Upper lobe of left lung (tissue), 6 donors: ENCODE measurements around the gene SULT2B1. TPM values are rescaled to one million over a fixed set of nuclear protein-coding genes. Genes with fewer than 3 reads are reported as not detected.

ENCODE experiments used
- ATAC-seq, 2 donors: fragments of 200-7000 bp; cut with Tn5 transposase; one replicate each; pipeline ENCODE4 v1.9.1; 2022; ENCODE audit warnings: mild to moderate bottlenecking in 2 of 2, moderate library complexity in 2 of 2; ENCODE audit not compliant: low FRiP score in 2 of 2
- DNase-seq, 2 donors: peaks; one replicate each; pipeline ENCODE4 v3.0.0-alpha.2; 2019 to 2020
- H3K27ac ChIP-seq, 4 donors: fragments of 200-600 bp; sonication (generic); one replicate each; pipeline ENCODE4 v1.5.1; 2016 to 2019
- H3K27me3 ChIP-seq, 4 donors: fragments of 200-600 bp; sonication (generic); one replicate each; pipeline ENCODE4 v1.5.1; 2017 to 2019
- H3K36me3 ChIP-seq, 4 donors: fragments of 200-600 bp; sonication (generic); one replicate each; pipeline ENCODE4 v1.5.1; 2016 to 2019
- H3K4me1 ChIP-seq, 4 donors: fragments of 200-600 bp; sonication (generic); one replicate each; pipeline ENCODE4 v1.5.1; 2018 to 2019
- H3K4me3 ChIP-seq, 4 donors: fragments of 200-600 bp; sonication (generic); one replicate each; pipeline ENCODE4 v1.5.1; 2017 to 2019; ENCODE audit warnings: mild to moderate bottlenecking in 2 of 4, moderate library complexity in 1 of 4
- H3K9me3 ChIP-seq, 4 donors: fragments of 200-600 bp; sonication (generic); one replicate each; pipeline ENCODE4 v1.5.1; 2018 to 2019
- EP300 ChIP-seq, 4 donors: sonication (generic); formaldehyde crosslinking; IDR thresholded peaks; one replicate each; pipeline ENCODE4 v1.5.1; 2017; ENCODE audit warnings: antibody characterized with exemption in 4 of 4, control low read depth in 2 of 4
- POLR2A ChIP-seq, 4 donors: fragments of 450-650 bp; IDR thresholded peaks; one replicate each; pipeline ENCODE4 v1.5.1; 2016 to 2017; ENCODE audit warnings: antibody characterized with exemption in 4 of 4, mild to moderate bottlenecking in 2 of 4
- POLR2AphosphoS5 ChIP-seq, 2 donors: sonication (generic); formaldehyde crosslinking; IDR thresholded peaks; one replicate each; pipeline ENCODE4 v1.5.1; 2017; ENCODE audit warnings: antibody characterized with exemption in 2 of 2
- WGBS, 2 donors: methylation state at CpG; one replicate each; pipeline ENCODE4 v1.1.5; 2017 to 2018; 5-methylcytosine and 5-hydroxymethylcytosine counted together
- total RNA-seq, 6 donors: library from RNA; depleted of rRNA in 4 of 6; stranded (reverse); fragments of >200 nt in 4 of 6; gene quantifications; one replicate each; pipeline versions ENCODE4 v1.1.0 to v1.2.1, GENCODE V29; 2016 to 2021
- TF ChIP-seq, protein P1 (sequence below), 6 experiments: fragments of 450-650 bp in 4 of 6; fragments of 200-600 bp in 2 of 6; sonication (generic) in 2 of 6; IDR thresholded peaks; one replicate each; pipeline ENCODE4 v1.5.1; 2016 to 2019; ENCODE audit warnings: antibody characterized with exemption in 6 of 6
- donor health status: DM: no; HTN: no; CAD: no; lungs with moderate emphysema.
- donor health status: DM: no; HTN: yes; CAD: no; lungs with severe emphysema.

Gene SULT2B1
- total RNA-seq, 6 donors from 2014 or later: 10.5 to 19.6 (median 15.2) TPM

DNA sequence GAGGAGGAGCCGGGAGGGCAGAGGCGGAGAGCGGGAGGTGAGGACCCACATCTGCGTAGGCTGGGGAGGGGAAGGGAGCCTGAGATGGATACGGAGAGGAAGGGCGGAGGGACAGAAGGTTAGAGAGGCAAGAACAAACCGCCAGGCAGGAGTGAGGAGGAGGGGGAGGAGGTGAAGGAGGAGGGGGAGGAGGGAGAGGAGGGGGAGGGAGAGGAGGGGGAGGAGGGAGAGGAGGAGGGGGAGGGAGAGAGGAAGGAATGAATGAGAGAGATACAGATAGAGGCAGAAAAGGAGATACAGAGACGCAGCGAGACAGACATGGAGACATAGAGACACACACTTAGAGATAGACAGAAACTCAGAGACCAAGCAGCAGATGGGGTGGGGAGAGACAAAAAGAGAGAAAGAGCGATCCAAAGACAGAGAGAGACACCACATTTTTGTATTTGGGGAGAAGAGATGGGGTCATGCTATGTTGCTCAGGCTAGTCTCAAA is 94.8 kb downstream of the SULT2B1 start:
- DNase-seq: no peak

DNA sequence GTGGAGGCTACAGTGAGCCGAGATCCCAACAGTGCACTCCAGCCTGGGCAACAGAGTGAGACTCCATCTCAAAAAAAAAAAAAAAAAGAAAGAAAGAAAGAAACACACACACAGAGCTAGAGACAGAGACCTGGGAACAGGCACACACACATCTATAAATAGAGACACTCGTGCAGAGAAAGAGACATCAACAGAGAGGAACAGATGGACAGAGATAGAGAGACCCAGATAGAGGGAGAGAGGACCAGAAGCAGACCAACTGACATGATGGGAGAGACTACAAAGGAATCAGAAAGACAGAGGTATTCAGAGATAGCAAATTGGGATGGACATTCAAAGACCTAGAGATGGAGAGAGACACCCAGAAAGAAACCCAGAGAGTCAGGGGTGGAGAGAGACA is 96.2 kb downstream of the SULT2B1 start:
- no peak for ATAC-seq
- Histone ChIP-seq H3K9me3 (no peaks in the 10 kb centered on the region), H3K36me3 (no peaks in the 10 kb centered on the region), H3K4me1 (peaks cover 17 to 23% (median 23%) of the 10 kb centered on the region in 4 donors), H3K27me3 (no peaks in the 10 kb centered on the region), H3K27ac (no peak overlapping the region), H3K4me3 (no peak overlapping the region)
- TF ChIP-seq, protein P1, sequence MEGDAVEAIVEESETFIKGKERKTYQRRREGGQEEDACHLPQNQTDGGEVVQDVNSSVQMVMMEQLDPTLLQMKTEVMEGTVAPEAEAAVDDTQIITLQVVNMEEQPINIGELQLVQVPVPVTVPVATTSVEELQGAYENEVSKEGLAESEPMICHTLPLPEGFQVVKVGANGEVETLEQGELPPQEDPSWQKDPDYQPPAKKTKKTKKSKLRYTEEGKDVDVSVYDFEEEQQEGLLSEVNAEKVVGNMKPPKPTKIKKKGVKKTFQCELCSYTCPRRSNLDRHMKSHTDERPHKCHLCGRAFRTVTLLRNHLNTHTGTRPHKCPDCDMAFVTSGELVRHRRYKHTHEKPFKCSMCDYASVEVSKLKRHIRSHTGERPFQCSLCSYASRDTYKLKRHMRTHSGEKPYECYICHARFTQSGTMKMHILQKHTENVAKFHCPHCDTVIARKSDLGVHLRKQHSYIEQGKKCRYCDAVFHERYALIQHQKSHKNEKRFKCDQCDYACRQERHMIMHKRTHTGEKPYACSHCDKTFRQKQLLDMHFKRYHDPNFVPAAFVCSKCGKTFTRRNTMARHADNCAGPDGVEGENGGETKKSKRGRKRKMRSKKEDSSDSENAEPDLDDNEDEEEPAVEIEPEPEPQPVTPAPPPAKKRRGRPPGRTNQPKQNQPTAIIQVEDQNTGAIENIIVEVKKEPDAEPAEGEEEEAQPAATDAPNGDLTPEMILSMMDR (IDR thresholded peaks at IDR 0.05): no peak
- TF ChIP-seq EP300 (IDR thresholded peaks at IDR 0.05): no peak
- 65 to 72% methylated on average over 2 of the region's 2 CpGs for WGBS, 2 donors
- no peak for DNase-seq

More for the DNA sequence above, 94.8 kb downstream of the SULT2B1 start:
- Histone ChIP-seq H3K36me3 (no peaks in the 10 kb centered on the region), H3K27ac (peak overlapping the region; percentile 74 to 92 (median 83)), H3K9me3 (no peaks in the 10 kb centered on the region), H3K27me3 (no peaks in the 10 kb centered on the region), H3K4me1 (peaks cover 17 to 23% (median 23%) of the 10 kb centered on the region in 4 donors), H3K4me3 (peak overlapping the region in 3 of 4 donors; percentile 47 to 68 (median 50))
- 9 to 13% methylated on average over 8 to 10 of the region's 10 CpGs for WGBS, 2 donors
- no peak for ATAC-seq
- TF ChIP-seq EP300 (IDR thresholded peaks at IDR 0.05): no peak
- TF ChIP-seq, protein P1 (IDR thresholded peaks at IDR 0.05): peak in 1 of 6 experiments; percentile 4
- no peak for TF ChIP-seq POLR2AphosphoS5 (IDR thresholded peaks at IDR 0.05)
- no peak for TF ChIP-seq POLR2A (IDR thresholded peaks at IDR 0.05)

Other genes with a start within 250 kb of the SULT2B1 start
- gene EMP3, start 226.6 kb upstream of the SULT2B1 start, total RNA-seq: 100 to 1,000 TPM in 2 of 6 donors, 10 to 100 TPM in 4; 38.8 to 173 (median 75.1) TPM
- gene TMEM143, start 188.2 kb upstream of the SULT2B1 start, total RNA-seq: 10 to 100 TPM in 4 of 6 donors, 1 to 10 TPM in 2; 4.7 to 34.6 (median 16.6) TPM
- not detected for gene SYNGR4, start 187.8 kb upstream of the SULT2B1 start, total RNA-seq
- gene KDELR1, start 160.6 kb upstream of the SULT2B1 start, total RNA-seq: 100 to 1,000 TPM in 2 of 6 donors, 10 to 100 TPM in 4; 44.6 to 141 (median 96.8) TPM
- gene GRIN2D, start 158.5 kb upstream of the SULT2B1 start, total RNA-seq: 1 to 10 TPM in 2 of 6 donors, under 1 TPM in 4; 0.15 to 1.4 (median 0.57) TPM
- 10 to 100 TPM; 10.5 to 44.1 (median 31.6) TPM for gene GRWD1, start 106.2 kb upstream of the SULT2B1 start, total RNA-seq
- 1 to 10 TPM in 3 of 6 donors, under 1 TPM in 3; 0.54 to 1.9 (median 0.91) TPM for gene KCNJ14, start 96.6 kb upstream of the SULT2B1 start, total RNA-seq
- 100 to 1,000 TPM in 2 of 6 donors, 10 to 100 TPM in 4; 53.4 to 195 (median 77.0) TPM for gene CYTH2, start 82.8 kb upstream of the SULT2B1 start, total RNA-seq
- 10 to 100 TPM in 4 of 6 donors, 1 to 10 TPM in 2; 4.9 to 45.1 (median 13.1) TPM for gene LMTK3, start 40.3 kb upstream of the SULT2B1 start, total RNA-seq
- gene SPACA4, start 54.6 kb downstream of the SULT2B1 start, total RNA-seq: under 1 TPM in 1 of 6 donors, not detected in 5; 0.27 TPM
- gene FAM83E, start 62.9 kb downstream of the SULT2B1 start, total RNA-seq: 10 to 100 TPM; 24.0 to 87.3 (median 43.3) TPM
- gene RPL18, start 67.0 kb downstream of the SULT2B1 start, total RNA-seq: 1,000 to 10,000 TPM in 5 of 6 donors, 100 to 1,000 TPM in 1; 950 to 1,930 (median 1,443) TPM
- gene SPHK2, start 67.3 kb downstream of the SULT2B1 start, total RNA-seq: 10 to 100 TPM in 5 of 6 donors, 1 to 10 TPM in 1; 9.1 to 50.3 (median 26.8) TPM
- gene DBP, start 85.2 kb downstream of the SULT2B1 start, total RNA-seq: 10 to 100 TPM in 3 of 6 donors, 1 to 10 TPM in 3; 5.2 to 25.4 (median 10.0) TPM
- 1 to 10 TPM; 2.1 to 8.1 (median 5.3) TPM for gene CA11, start 94.0 kb downstream of the SULT2B1 start, total RNA-seq
- 1 to 10 TPM in 3 of 6 donors, under 1 TPM in 2, not detected in 1; 0.57 to 3.1 (median 1.0) TPM for gene NTN5, start 120.8 kb downstream of the SULT2B1 start, total RNA-seq
- 1 to 10 TPM in 3 of 6 donors, under 1 TPM in 2, not detected in 1; 0.15 to 4.7 (median 1.9) TPM for gene FUT2, start 143.8 kb downstream of the SULT2B1 start, total RNA-seq
- 1 to 10 TPM in 5 of 6 donors, not detected in 1; 1.1 to 3.1 (median 1.3) TPM for gene MAMSTR, start 167.6 kb downstream of the SULT2B1 start, total RNA-seq
- 10 to 100 TPM; 14.7 to 74.4 (median 26.3) TPM for gene RASIP1, start 188.4 kb downstream of the SULT2B1 start, total RNA-seq
- gene IZUMO1, start 194.7 kb downstream of the SULT2B1 start, total RNA-seq: 1 to 10 TPM in 5 of 6 donors, not detected in 1; 1.4 to 4.2 (median 2.5) TPM
- gene FUT1, start 200.5 kb downstream of the SULT2B1 start, total RNA-seq: 10 to 100 TPM in 3 of 6 donors, 1 to 10 TPM in 3; 7.2 to 17.4 (median 10.1) TPM
- gene FGF21, start 203.4 kb downstream of the SULT2B1 start, total RNA-seq: not detected